Suppressor macrophage treated with lipopolysaccharide for 1 hour (primary cell): Measurements from ENCODE around the gene WDR18.

Experiments used
- DNase-seq, 3 donors: peaks; one replicate each; pipeline ENCODE4 v3.0.0-alpha.2; 2020 to 2022

WDR18 gene

GRCh38 chr19:966485-967088 lies 17.6 kb upstream of the WDR18 start:
- DNase-seq: no peak

GRCh38 chr19:970695-971094 lies 13.4 kb upstream of the WDR18 start:
- DNase-seq: no peak

- DNase-seq: no peak
Measured at GRCh38 chr19:971795-972194, 12.3 kb upstream of the WDR18 start.

- no peak for DNase-seq
Measured at GRCh38 chr19:972281-972680, 11.9 kb upstream of the WDR18 start.

- no peak for DNase-seq
Measured at GRCh38 chr19:973726-974563, 10.2 kb upstream of the WDR18 start.

- no peak for DNase-seq
Measured at GRCh38 chr19:974564-975257, 9.4 kb upstream of the WDR18 start.

GRCh38 chr19:976476-976875 lies 7.7 kb upstream of the WDR18 start:
- no peak for DNase-seq

GRCh38 chr19:977058-977464 lies 7.1 kb upstream of the WDR18 start:
- no peak for DNase-seq

GRCh38 chr19:979318-979741 lies 4.8 kb upstream of the WDR18 start:
- peak in 1 of 3 donors; percentile 50 for DNase-seq

- DNase-seq: peak in 2 of 3 donors; percentile 19 to 43
Measured at GRCh38 chr19:980133-980998, 3.8 kb upstream of the WDR18 start.

GRCh38 chr19:982567-983170 lies 1.5 kb upstream of the WDR18 start:
- peak; percentile 66 to 91 (median 82) for DNase-seq

- DNase-seq: no peak
Measured at GRCh38 chr19:986083-986482, 1.9 kb downstream of the WDR18 start.

- no peak for DNase-seq
Measured at GRCh38 chr19:988081-988480, 3.9 kb downstream of the WDR18 start.

- no peak for DNase-seq
Measured at GRCh38 chr19:988510-988909, 4.4 kb downstream of the WDR18 start.

GRCh38 chr19:989381-990081 lies 5.4 kb downstream of the WDR18 start:
- no peak for DNase-seq

GRCh38 chr19:990119-990571 lies 6.0 kb downstream of the WDR18 start:
- no peak for DNase-seq

- DNase-seq: no peak
Measured at GRCh38 chr19:990746-991145, 6.6 kb downstream of the WDR18 start.

GRCh38 chr19:991174-991931 lies 7.2 kb downstream of the WDR18 start:
- peak; percentile 47 to 82 (median 62) for DNase-seq

- no peak for DNase-seq
Measured at GRCh38 chr19:991932-992669, 8.0 kb downstream of the WDR18 start.

- DNase-seq: no peak
Measured at GRCh38 chr19:992670-993055, 8.5 kb downstream of the WDR18 start.
